ENCODE measurements around the gene IRAK2.

DNA sequence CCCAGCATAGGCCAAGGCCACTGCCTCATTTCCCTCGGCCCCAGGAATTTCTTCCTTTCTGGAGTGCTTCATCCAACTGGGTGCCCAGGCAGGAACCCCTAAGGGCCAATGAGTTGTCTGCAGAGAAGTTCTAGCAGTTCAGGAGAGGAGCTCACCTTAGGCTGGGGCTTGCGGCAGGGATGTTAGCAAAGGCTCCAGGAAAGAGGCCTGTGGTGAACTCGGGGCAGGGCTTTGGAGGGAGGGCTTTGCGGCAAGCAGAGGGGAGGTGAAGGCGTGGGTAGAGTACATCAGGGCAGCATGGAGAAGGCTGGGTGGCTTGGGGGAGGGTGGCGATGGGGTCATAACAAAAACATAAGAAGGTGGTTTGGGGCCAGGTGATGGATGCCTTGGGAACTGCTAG lies 126.9 kb downstream of the IRAK2 start:
- TF ChIP-seq CTCF (conservative IDR thresholded peaks at IDR 0.05; ENCODE audit: low read length), result no peak
- TF ChIP-seq EZH2phosphoT487 (IDR thresholded peaks at IDR 0.05; ENCODE audit: borderline replicate concordance), result no peak
